ENCODE data around the gene RPS18. TPM values are rescaled to one million over a fixed set of nuclear protein-coding genes. Genes with fewer than 3 reads are reported as not detected.
A peak's percentile ranks its signal among the peaks of the same experiment; 100 is the strongest.

The RPS18 gene
- total RNA-seq, 1 donor from 2014 or later, result 2,061 TPM

DNA sequence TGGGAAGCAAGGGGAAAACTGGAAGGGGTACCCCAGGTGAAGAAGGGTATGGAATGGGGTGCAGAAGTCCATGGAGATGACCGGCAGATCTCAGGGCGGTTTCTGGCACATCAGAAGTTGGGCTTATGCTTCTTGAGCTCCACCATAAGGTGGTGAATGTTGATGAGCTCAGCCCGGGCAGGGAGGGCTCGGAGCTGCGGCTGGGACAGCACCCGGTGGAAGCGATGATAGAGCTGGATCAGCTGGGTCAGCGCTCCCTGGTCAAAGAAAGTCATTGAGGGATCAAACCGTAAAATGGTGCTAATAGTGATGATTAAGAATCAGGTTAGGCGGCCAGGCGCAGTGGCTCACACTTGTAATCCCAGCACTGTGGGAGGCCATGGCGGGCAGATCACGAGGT, 21.1 kb upstream of the RPS18 start:
- H3K4me3 Mint-ChIP-seq (ENCODE audit: unreplicated experiment), result peak overlapping the region; percentile 84
- H3K9ac ChIP-seq (ENCODE audit: low read length), result peak overlapping the region; percentile 36
- H3K4me3 ChIP-seq (ENCODE audit: insufficient read depth, low read depth, low read length), result no peak overlapping the region
- peak overlapping the region; percentile 89 for H3K27ac Mint-ChIP-seq (ENCODE audit: unreplicated experiment)
- peaks cover 3% of the 10 kb centered on the region for H3K27me3 Mint-ChIP-seq (ENCODE audit: low read depth, unreplicated experiment)
- H3K36me3 ChIP-seq (ENCODE audit: insufficient read depth, low read length), result peaks cover 6% of the 10 kb centered on the region
- H3K36me3 Mint-ChIP-seq (ENCODE audit: low read depth, unreplicated experiment), result peaks cover 8% of the 10 kb centered on the region
- no peak for TF ChIP-seq CTCF (IDR thresholded peaks at IDR 0.05; ENCODE audit: insufficient read depth, low read depth, low read length)
- no peak for TF ChIP-seq EZH2 (IDR thresholded peaks at IDR 0.05; ENCODE audit: insufficient read depth, low read length)
- H3K27me3 ChIP-seq (ENCODE audit: insufficient read depth, low read length), result no peaks in the 10 kb centered on the region
- peak overlapping the region; percentile 99 for H3K4me2 ChIP-seq (ENCODE audit: low read length)
- peaks cover 31% of the 10 kb centered on the region for H3K4me1 ChIP-seq (ENCODE audit: insufficient read depth, low read length)
- DNase-seq (ENCODE audit: low read depth) (no peak), FAIRE-seq (no peak)
- no peaks in the 10 kb centered on the region for H3K9me3 ChIP-seq (ENCODE audit: insufficient read depth, low read depth, low read length)
- peaks cover 4% of the 10 kb centered on the region for H3K9me3 Mint-ChIP-seq (ENCODE audit: unreplicated experiment)
- H4K20me1 ChIP-seq (ENCODE audit: insufficient read depth, low read length), result peaks cover 3% of the 10 kb centered on the region
- peak overlapping the region; percentile 59 for H3K27ac ChIP-seq (ENCODE audit: low read depth, low read length)
- H3K4me1 Mint-ChIP-seq (ENCODE audit: low read depth, unreplicated experiment), result peaks cover 26% of the 10 kb centered on the region
- no peak overlapping the region for H2AFZ ChIP-seq (ENCODE audit: low read depth, low read length)
- H3K79me2 ChIP-seq (ENCODE audit: insufficient read depth, low read length), result no peaks in the 10 kb centered on the region

GRCh38 chr6:33251395-33252012, 20.4 kb upstream of the RPS18 start:
- Histone ChIP-seq H3K4me2 (ENCODE audit: low read length) (peak overlapping the region; percentile 34), H2AFZ (ENCODE audit: low read depth, low read length) (no peak overlapping the region), H4K20me1 (ENCODE audit: insufficient read depth, low read length) (peaks cover 3% of the 10 kb centered on the region), H3K27ac (ENCODE audit: low read depth, low read length) (no peak overlapping the region), H3K79me2 (ENCODE audit: insufficient read depth, low read length) (no peaks in the 10 kb centered on the region), H3K36me3 (ENCODE audit: insufficient read depth, low read length) (peaks cover 6% of the 10 kb centered on the region), H3K4me1 (ENCODE audit: insufficient read depth, low read length) (peaks cover 31% of the 10 kb centered on the region), H3K27me3 (ENCODE audit: insufficient read depth, low read length) (no peaks in the 10 kb centered on the region), H3K9ac (ENCODE audit: low read length) (no peak overlapping the region), H3K4me3 (ENCODE audit: insufficient read depth, low read depth, low read length) (no peak overlapping the region), H3K9me3 (ENCODE audit: insufficient read depth, low read depth, low read length) (no peaks in the 10 kb centered on the region)
- H3K4me1 Mint-ChIP-seq (ENCODE audit: low read depth, unreplicated experiment), result peaks cover 26% of the 10 kb centered on the region
- peaks cover 2% of the 10 kb centered on the region for H3K27me3 Mint-ChIP-seq (ENCODE audit: low read depth, unreplicated experiment)
- peak; percentile 20 for DNase-seq (ENCODE audit: low read depth)
- peak overlapping the region; percentile 30 for H3K4me3 Mint-ChIP-seq (ENCODE audit: unreplicated experiment)
- no peak for FAIRE-seq
- peaks cover 8% of the 10 kb centered on the region for H3K36me3 Mint-ChIP-seq (ENCODE audit: low read depth, unreplicated experiment)
- H3K9me3 Mint-ChIP-seq (ENCODE audit: unreplicated experiment), result peaks cover 4% of the 10 kb centered on the region
- H3K27ac Mint-ChIP-seq (ENCODE audit: unreplicated experiment), result no peak overlapping the region
- TF ChIP-seq CTCF (IDR thresholded peaks at IDR 0.05; ENCODE audit: insufficient read depth, low read depth, low read length) (no peak), EZH2 (IDR thresholded peaks at IDR 0.05; ENCODE audit: insufficient read depth, low read length) (no peak)

DNA sequence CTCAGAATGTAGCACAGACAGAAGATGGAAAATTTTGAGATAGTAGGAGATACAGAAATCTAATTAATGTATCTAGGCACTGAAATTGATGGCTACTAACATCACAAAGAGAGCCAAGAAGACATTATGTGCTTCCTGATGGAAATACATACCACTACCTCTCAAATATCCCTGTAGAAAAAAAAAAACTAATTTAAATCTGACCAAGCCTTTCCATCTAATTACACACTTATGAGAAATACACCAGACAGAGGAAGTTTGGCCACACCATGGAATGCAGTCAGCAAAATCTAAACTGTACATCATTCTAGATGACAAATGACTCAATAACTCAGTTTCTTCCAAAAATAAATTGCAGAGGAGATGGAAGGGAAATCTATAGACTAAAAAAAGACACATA, 19.1 kb upstream of the RPS18 start:
- Histone ChIP-seq H3K4me3 (ENCODE audit: insufficient read depth, low read depth, low read length) (no peak overlapping the region), H4K20me1 (ENCODE audit: insufficient read depth, low read length) (peaks cover 3% of the 10 kb centered on the region), H3K27me3 (ENCODE audit: insufficient read depth, low read length) (no peaks in the 10 kb centered on the region), H3K27ac (ENCODE audit: low read depth, low read length) (no peak overlapping the region), H3K79me2 (ENCODE audit: insufficient read depth, low read length) (no peaks in the 10 kb centered on the region), H2AFZ (ENCODE audit: low read depth, low read length) (no peak overlapping the region), H3K9ac (ENCODE audit: low read length) (no peak overlapping the region), H3K4me1 (ENCODE audit: insufficient read depth, low read length) (peaks cover 31% of the 10 kb centered on the region), H3K4me2 (ENCODE audit: low read length) (peak overlapping the region; percentile 0), H3K36me3 (ENCODE audit: insufficient read depth, low read length) (peaks cover 9% of the 10 kb centered on the region), H3K9me3 (ENCODE audit: insufficient read depth, low read depth, low read length) (no peaks in the 10 kb centered on the region)
- peaks cover 26% of the 10 kb centered on the region for H3K4me1 Mint-ChIP-seq (ENCODE audit: low read depth, unreplicated experiment)
- FAIRE-seq (no peak), DNase-seq (ENCODE audit: low read depth) (peak; percentile 32)
- no peaks in the 10 kb centered on the region for H3K27me3 Mint-ChIP-seq (ENCODE audit: low read depth, unreplicated experiment)
- no peak overlapping the region for H3K27ac Mint-ChIP-seq (ENCODE audit: unreplicated experiment)
- no peak overlapping the region for H3K4me3 Mint-ChIP-seq (ENCODE audit: unreplicated experiment)
- peaks cover 10% of the 10 kb centered on the region for H3K36me3 Mint-ChIP-seq (ENCODE audit: low read depth, unreplicated experiment)
- H3K9me3 Mint-ChIP-seq (ENCODE audit: unreplicated experiment), result peaks cover 4% of the 10 kb centered on the region
- TF ChIP-seq CTCF (IDR thresholded peaks at IDR 0.05; ENCODE audit: insufficient read depth, low read depth, low read length) (no peak), EZH2 (IDR thresholded peaks at IDR 0.05; ENCODE audit: insufficient read depth, low read length) (no peak)
